ENCODE results near the gene NALCN.

- TF ChIP-seq ZFP3 (tag by site-specific recombination; IDR thresholded peaks at IDR 0.05; ENCODE audit: low read depth) (no peak), INSM2 (tag by site-specific recombination; IDR thresholded peaks at IDR 0.05) (no peak), ZNF274 (IDR thresholded peaks at IDR 0.05; ENCODE audit: low read length) (no peak), ZNF274 (tag by site-specific recombination; IDR thresholded peaks at IDR 0.05; ENCODE audit: borderline replicate concordance) (no peak), CTCF (tag by site-specific recombination; IDR thresholded peaks at IDR 0.05) (no peak), REST (tag by site-specific recombination; IDR thresholded peaks at IDR 0.05) (no peak), ZXDB (tag by site-specific recombination; IDR thresholded peaks at IDR 0.05) (no peak), ZNF776 (tag by site-specific recombination; IDR thresholded peaks at IDR 0.05; ENCODE audit: borderline replicate concordance) (no peak), ZEB2 (tag by site-specific recombination; IDR thresholded peaks at IDR 0.05) (no peak), YY1 (tag by site-specific recombination; IDR thresholded peaks at IDR 0.05) (no peak), REPIN1 (tag by site-specific recombination; IDR thresholded peaks at IDR 0.05; ENCODE audit: low read depth) (no peak), ZNF184 (tag by site-specific recombination; IDR thresholded peaks at IDR 0.05) (no peak)
These were observed 9.3 kb upstream of the NALCN start for GRCh38 chr13:101425623-101426022.

Data from HEK293 (cell line).